Activated CD4-positive, alpha-beta T cell treated with anti-CD3 and anti-CD28 coated beads, Interleukin-2, amount 50 U/mL, for 24 hours (primary cell): Measurements from ENCODE around the gene NACAD.
"Not testable (repeated sequence)": the region's sequence is repeated elsewhere in the genome, so short reads cannot be mapped to it uniquely, and the experiment has no call there.

ENCODE experiments used
- DNase-seq, 2 donors: peaks; one replicate each; pipeline ENCODE4 v3.0.0-alpha.2; 2020; ENCODE audit warnings: low read depth in 1 of 2, low spot score in 1 of 2

The NACAD gene

GRCh38 chr7:45055594-45056219, 33.1 kb downstream of the NACAD start:
- no peak for DNase-seq

GRCh38 chr7:45055016-45055415, 33.8 kb downstream of the NACAD start:
- no peak for DNase-seq

GRCh38 chr7:45054442-45054841, 34.3 kb downstream of the NACAD start:
- DNase-seq = no peak

GRCh38 chr7:45053941-45054340, 34.8 kb downstream of the NACAD start:
- no peak for DNase-seq

GRCh38 chr7:45053401-45053800, 35.4 kb downstream of the NACAD start:
- no peak for DNase-seq

- DNase-seq = no peak
These were observed 36.8 kb downstream of the NACAD start for GRCh38 chr7:45052011-45052410.

GRCh38 chr7:45050198-45050597, 38.6 kb downstream of the NACAD start:
- DNase-seq = no peak

GRCh38 chr7:45048748-45049147, 40.0 kb downstream of the NACAD start:
- no peak for DNase-seq

- DNase-seq = no peak
These were observed 44.4 kb downstream of the NACAD start for GRCh38 chr7:45044338-45044737.

GRCh38 chr7:45039106-45039505, 49.7 kb downstream of the NACAD start:
- no peak for DNase-seq

- DNase-seq = no peak
These were observed 50.9 kb downstream of the NACAD start for GRCh38 chr7:45037876-45038275.

GRCh38 chr7:45036796-45037195, 52.0 kb downstream of the NACAD start:
- DNase-seq = no peak

- DNase-seq = no peak
These were observed 52.5 kb downstream of the NACAD start for GRCh38 chr7:45036317-45036716.

GRCh38 chr7:45035893-45036292, 52.9 kb downstream of the NACAD start:
- DNase-seq = no peak

- DNase-seq = no peak
These were observed 53.4 kb downstream of the NACAD start for GRCh38 chr7:45035371-45035770.

- DNase-seq = not testable (repeated sequence)
These were observed 54.1 kb downstream of the NACAD start for GRCh38 chr7:45034710-45035109.

- DNase-seq = no peak
These were observed 54.9 kb downstream of the NACAD start for GRCh38 chr7:45033931-45034290.

- no peak for DNase-seq
These were observed 55.4 kb downstream of the NACAD start for GRCh38 chr7:45033261-45033930.

GRCh38 chr7:45032421-45032820, 56.3 kb downstream of the NACAD start:
- no peak for DNase-seq

- no peak for DNase-seq
These were observed 56.9 kb downstream of the NACAD start for GRCh38 chr7:45031829-45032228.
